ENCODE results near the gene VWA8.
"Not testable (repeated sequence)": the region's sequence is repeated elsewhere in the genome, so short reads cannot be mapped to it uniquely, and the experiment has no call there.

The VWA8 gene

GRCh38 chr13:41966671-41967070 is 5.8 kb upstream of the VWA8 start:
- DNase-seq (ENCODE audit: low spot score), result no peak

- DNase-seq (ENCODE audit: low spot score), result no peak
Measured at GRCh38 chr13:41962994-41963393, 2.1 kb upstream of the VWA8 start.

- no peak for DNase-seq (ENCODE audit: low spot score)
Measured at GRCh38 chr13:41961466-41961760, 504 bp upstream of the VWA8 start.

GRCh38 chr13:41960211-41960636 is 685 bp downstream of the VWA8 start:
- peak; percentile 51 for DNase-seq (ENCODE audit: low spot score)

GRCh38 chr13:41956272-41956671 is 4.6 kb downstream of the VWA8 start:
- no peak for DNase-seq (ENCODE audit: low spot score)

- DNase-seq (ENCODE audit: low spot score), result no peak
Measured at GRCh38 chr13:41955605-41956004, 5.3 kb downstream of the VWA8 start.

- no peak for DNase-seq (ENCODE audit: low spot score)
Measured at GRCh38 chr13:41954226-41954625, 6.7 kb downstream of the VWA8 start.

- DNase-seq (ENCODE audit: low spot score), result no peak
Measured at GRCh38 chr13:41952749-41953148, 8.2 kb downstream of the VWA8 start.

GRCh38 chr13:41949104-41949503 is 11.8 kb downstream of the VWA8 start:
- not testable (repeated sequence) for DNase-seq (ENCODE audit: low spot score)

- no peak for DNase-seq (ENCODE audit: low spot score)
Measured at GRCh38 chr13:41945926-41946325, 15.0 kb downstream of the VWA8 start.

- no peak for DNase-seq (ENCODE audit: low spot score)
Measured at GRCh38 chr13:41944635-41945397, 16.1 kb downstream of the VWA8 start.

- DNase-seq (ENCODE audit: low spot score), result no peak
Measured at GRCh38 chr13:41944229-41944628, 16.7 kb downstream of the VWA8 start.

- DNase-seq (ENCODE audit: low spot score), result peak; percentile 49
Measured at GRCh38 chr13:41942462-41943094, 18.3 kb downstream of the VWA8 start.

GRCh38 chr13:41941174-41941573 is 19.7 kb downstream of the VWA8 start:
- DNase-seq (ENCODE audit: low spot score), result no peak

- DNase-seq (ENCODE audit: low spot score), result no peak
Measured at GRCh38 chr13:41939398-41939797, 21.5 kb downstream of the VWA8 start.

GRCh38 chr13:41938918-41939317 is 22.0 kb downstream of the VWA8 start:
- DNase-seq (ENCODE audit: low spot score), result no peak

GRCh38 chr13:41937388-41937787 is 23.5 kb downstream of the VWA8 start:
- DNase-seq (ENCODE audit: low spot score), result no peak

- no peak for DNase-seq (ENCODE audit: low spot score)
Measured at GRCh38 chr13:41935501-41935900, 25.4 kb downstream of the VWA8 start.

GRCh38 chr13:41934994-41935393 is 25.9 kb downstream of the VWA8 start:
- DNase-seq (ENCODE audit: low spot score), result no peak

- DNase-seq (ENCODE audit: low spot score), result no peak
Measured at GRCh38 chr13:41934120-41934519, 26.8 kb downstream of the VWA8 start.

GRCh38 chr13:41931337-41931736 is 29.6 kb downstream of the VWA8 start:
- DNase-seq (ENCODE audit: low spot score), result no peak

- no peak for DNase-seq (ENCODE audit: low spot score)
Measured at GRCh38 chr13:41930154-41930553, 30.8 kb downstream of the VWA8 start.

- no peak for DNase-seq (ENCODE audit: low spot score)
Measured at GRCh38 chr13:41928323-41928722, 32.6 kb downstream of the VWA8 start.

- no peak for DNase-seq (ENCODE audit: low spot score)
Measured at GRCh38 chr13:41925014-41925413, 35.9 kb downstream of the VWA8 start.

Data from AG20443 (cell line).